HepG2 (cell line): ENCODE measurements around the gene SIK3. TPM values are rescaled to one million over a fixed set of nuclear protein-coding genes. Genes with fewer than 3 reads are reported as not detected.

Experiments
- ATAC-seq: fragments of 200-7000 bp; cut with Tn5 transposase; 3 replicates; pipeline ENCODE4 v1.9.1; 2020; ENCODE audit warnings: mild to moderate bottlenecking, moderate library complexity
- BruUV-seq: library from RNA; stranded (reverse); fragments of 400-500 nt; replicated peaks from 2 replicates; lab custom pipeline; 2021; lab: Mats Ljungman, UMichigan
- CTCF ChIA-PET: fragments of 300-600 bp; formaldehyde crosslinking; extraction: SDS; loops from one replicate; lab custom pipeline; 2021; ENCODE audit warnings: low total read pairs, inconsistent platforms, low intra/inter-chr PET ratio; lab: Yijun Ruan, JAX
- POLR2A ChIA-PET: fragments of 350-600 bp; sonication (Branson Sonifier 250); formaldehyde crosslinking; loops from one replicate; lab custom pipeline; 2020; ENCODE audit warnings: antibody characterized with exemption, inconsistent platforms; lab: Yijun Ruan, JAX
- DNase-seq: peaks from one replicate; pipeline ENCODE4 v3.0.0-alpha.2; 2015; ENCODE audit warnings: low spot score
- FAIRE-seq: peaks from 3 replicates; lab custom pipeline; 2011; peaks lifted over from hg19 to GRCh38; lab: Jason Lieb, UNC
- H2AFZ ChIP-seq: one replicate; pipeline ENCODE4 v1.6.1; 2011; ENCODE audit warnings: low read length, inconsistent platforms
- H3K27ac ChIP-seq: fragments of 300-600 bp; 3 replicates; pipeline ENCODE4 v1.8.0; 2011; ENCODE audit warnings: mixed run types, mild to moderate bottlenecking, mixed read lengths, low read length, inconsistent platforms; ENCODE audit not compliant: insufficient read depth; ENCODE audit errors: extremely low read length
- H3K27me3 ChIP-seq, 2 experiments: fragments of 200-600 bp in 1 of 2; 2 replicates in 1 of 2; 3 replicates in 1 of 2; pipeline versions ENCODE4 v1.6.0 to v1.8.0; 2011; ENCODE audit warnings: low read length in 2 of 2, mild to moderate bottlenecking in 2 of 2, moderate library complexity in 2 of 2, inconsistent platforms in 1 of 2; ENCODE audit not compliant: insufficient read depth in 2 of 2, control insufficient read depth in 1 of 2
- H3K36me3 ChIP-seq, 2 experiments: fragments of 200-600 bp in 1 of 2; replicated peaks in 1 of 2; 2 replicates in 1 of 2; 3 replicates in 1 of 2; pipeline versions ENCODE4 v1.5.1 to v1.8.0; 2011; ENCODE audit warnings: low read length in 2 of 2, inconsistent platforms in 1 of 2; ENCODE audit not compliant: insufficient read depth in 2 of 2, control insufficient read depth in 1 of 2
- H3K4me1 ChIP-seq: 2 replicates; pipeline ENCODE4 v1.5.1; 2012; ENCODE audit warnings: low read length, inconsistent platforms; ENCODE audit not compliant: insufficient read depth
- H3K4me2 ChIP-seq: 2 replicates; pipeline ENCODE4 v1.6.0; 2011; ENCODE audit warnings: low read depth, low read length, inconsistent platforms
- H3K4me3 ChIP-seq, 3 experiments: fragments of 200-600 bp in 1 of 3; sonication (generic), shearing (Covaris generic) in 1 of 3; replicated peaks in 1 of 3; 2 replicates each; pipeline ENCODE4 v1.5.1; 2011 to 2016; ENCODE audit warnings: low read length in 3 of 3, inconsistent platforms in 2 of 3, low read depth in 2 of 3, mild to moderate bottlenecking in 2 of 3, control low read depth in 1 of 3, mixed read lengths in 1 of 3; ENCODE audit not compliant: insufficient read depth in 1 of 3
- H3K79me2 ChIP-seq: one replicate; pipeline ENCODE4 v1.6.1; 2011; ENCODE audit warnings: low read length, inconsistent platforms; ENCODE audit not compliant: insufficient read depth
- H3K9ac ChIP-seq: 2 replicates; pipeline ENCODE4 v1.6.0; 2011; ENCODE audit warnings: mild to moderate bottlenecking, low read depth, low read length, inconsistent platforms; ENCODE audit not compliant: insufficient read depth
- H3K9me3 ChIP-seq: 2 replicates; pipeline ENCODE4 v1.5.1; 2012; ENCODE audit warnings: mild to moderate bottlenecking, low read length
- H4K20me1 ChIP-seq: 2 replicates; pipeline ENCODE4 v1.6.0; 2011; ENCODE audit warnings: inconsistent platforms, mild to moderate bottlenecking, low read length, moderate library complexity; ENCODE audit not compliant: insufficient read depth
- CERS6 ChIP-seq: sonication (generic); formaldehyde crosslinking; IDR thresholded peaks from 2 replicates; pipeline ENCODE4 v1.5.0; 2020; ENCODE audit warnings: missing genetic modification reagents
- E2F1 ChIP-seq: sonication (generic); formaldehyde crosslinking; IDR thresholded peaks from 2 replicates; pipeline ENCODE4 v1.5.0; 2020; ENCODE audit warnings: missing genetic modification reagents
- GFI1 ChIP-seq: sonication (generic); formaldehyde crosslinking; IDR thresholded peaks from 2 replicates; pipeline ENCODE4 v1.5.0; 2020; ENCODE audit warnings: missing genetic modification reagents, mild to moderate bottlenecking, borderline replicate concordance
- GLI4 ChIP-seq: sonication (generic); formaldehyde crosslinking; IDR thresholded peaks from 2 replicates; pipeline ENCODE4 v1.5.1; 2020; ENCODE audit warnings: missing genetic modification reagents, mild to moderate bottlenecking, moderate library complexity, borderline replicate concordance
- MTA1 ChIP-seq: sonication (generic); formaldehyde crosslinking; IDR thresholded peaks from 2 replicates; pipeline ENCODE4 v1.4.0; 2020; ENCODE audit warnings: missing genetic modification reagents, mild to moderate bottlenecking, borderline replicate concordance
- PPARG ChIP-seq: conservative IDR thresholded peaks from 2 replicates; pipeline ENCODE4 v1.6.1; 2016; ENCODE audit warnings: missing biosample characterization, missing genetic modification reagents
- PRMT3 ChIP-seq: sonication (generic); formaldehyde crosslinking; IDR thresholded peaks from 2 replicates; pipeline ENCODE4 v1.8.1; 2022; ENCODE audit warnings: low read depth, mild to moderate bottlenecking, moderate library complexity, missing genetic modification reagents, borderline replicate concordance
- SNAPC5 ChIP-seq: sonication (generic); formaldehyde crosslinking; IDR thresholded peaks from 2 replicates; pipeline ENCODE4 v1.8.1; 2023; ENCODE audit warnings: mild to moderate bottlenecking, missing genetic modification reagents, borderline replicate concordance
- TOE1 ChIP-seq: sonication (generic); formaldehyde crosslinking; IDR thresholded peaks from 2 replicates; pipeline ENCODE4 v1.4.0; 2020; ENCODE audit warnings: mild to moderate bottlenecking, missing genetic modification reagents
- ZFP90 ChIP-seq: sonication (generic); formaldehyde crosslinking; IDR thresholded peaks from 2 replicates; pipeline ENCODE4 v1.8.0; 2022; ENCODE audit warnings: missing genetic modification reagents, mild to moderate bottlenecking, inconsistent platforms, borderline replicate concordance
- ZNF337 ChIP-seq: sonication (generic); formaldehyde crosslinking; IDR thresholded peaks from 2 replicates; pipeline ENCODE4 v1.5.1; 2020; ENCODE audit warnings: missing genetic modification reagents, low read depth, mild to moderate bottlenecking, borderline replicate concordance
- WGBS: methylation state at CpG from one replicate; pipeline ENCODE4 v1.1.6; 2017; ENCODE audit warnings: low lambda C conversion rate; 5-methylcytosine and 5-hydroxymethylcytosine counted together
- in situ Hi-C: cut with HindIII; loops from 2 replicates; pipeline ENCODE4 v1.10.0; 2017; ENCODE audit warnings: low pct_unique_long_range_greater_than_20kb; ENCODE audit not compliant: extremely low pct_ligation_motif_present
- intact Hi-C: fragments of 100-400 bp; cut with micrococcal nuclease; formaldehyde crosslinking; loops from one replicate; pipeline ENCODE4 v1.10.0; 2022; ENCODE audit not compliant: unreplicated experiment
- polyA plus RNA-seq, 8 experiments: library from polyadenylated mRNA; depleted of rRNA in 3 of 8; stranded (reverse) in 7 of 8; unstranded in 1 of 8; fragments of >200 nt; fragmentation: Illumina TruSeq in 4 of 8; extraction: Trizol in 4 of 8; gene quantifications; 2 replicates each; pipeline versions ENCODE4 v1.2.1 to v1.2.3, GENCODE V29; 2011 to 2016; ENCODE audit warnings: low read depth in 4 of 8, missing spikeins in 1 of 8, mixed read lengths in 1 of 8; ENCODE audit not compliant: insufficient read depth in 1 of 8
- total RNA-seq, 5 experiments: library from RNA; depleted of rRNA; stranded (reverse); fragments of >200 nt; fragmentation: Illumina TruSeq; extraction: Trizol; gene quantifications; 2 replicates each; pipeline ENCODE4 v1.2.3, GENCODE V29; 2016; ENCODE audit warnings: low read depth in 1 of 5

Gene SIK3
- total and polyA plus RNA-seq, 2 of the 13 experiments (the other 11 are each of a cell fraction or from before 2014, with no cell fraction given) = 5.7 to 9.8 TPM

GRCh38 chr11:116935089-116935488 lies 163.1 kb downstream of the SIK3 start (continued):
- no peak for TF ChIP-seq GLI4

DNA sequence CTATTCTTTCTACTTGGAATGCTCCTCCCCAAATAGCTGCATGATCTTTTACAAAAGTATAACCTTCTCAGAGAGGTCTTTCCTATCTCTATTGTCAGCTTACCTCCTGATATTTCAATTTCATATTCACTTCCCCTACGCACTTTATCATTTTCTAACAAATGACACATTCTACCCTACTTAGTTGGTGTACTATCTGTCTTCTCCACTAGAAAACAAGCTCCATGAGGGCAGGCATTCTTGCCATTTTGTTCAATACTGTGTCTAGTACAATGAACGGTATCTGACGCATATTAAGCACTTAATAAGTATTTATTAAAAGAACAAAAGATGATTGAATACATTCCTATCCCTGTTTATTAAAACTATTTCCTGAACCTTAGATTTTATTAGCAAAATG lies 164.3 kb downstream of the SIK3 start:
- Histone ChIP-seq H3K79me2 (no peaks in the 10 kb centered on the region), H2AFZ (no peak overlapping the region), H3K9ac (no peak overlapping the region), H3K27me3 (no peaks in the 10 kb centered on the region), H3K27ac (no peak overlapping the region), H3K4me3 (no peak overlapping the region), H3K36me3 (0 out of 5 replicates have a peak, but pooled peaks cover 0 to 3% of the 10 kb centered on the region in 2 experiments), H3K9me3 (no peaks in the 10 kb centered on the region), H3K4me1 (peaks cover 40% of the 10 kb centered on the region), H3K4me2 (no peak overlapping the region), H4K20me1 (no peaks in the 10 kb centered on the region)
- no peak for DNase-seq
- ATAC-seq = no peak
- intact Hi-C loops (no loop called here), in situ Hi-C loops (no loop called here)
- no TSS peak for BruUV-seq
- TF ChIP-seq PPARG (CRISPR knock-in tag) (no peak), ZFP90 (CRISPR knock-in tag) (no peak), E2F1 (CRISPR knock-in tag) (no peak), SNAPC5 (no peak), GFI1 (CRISPR knock-in tag) (no peak), CERS6 (CRISPR knock-in tag) (no peak), ZNF337 (CRISPR knock-in tag) (no peak), TOE1 (CRISPR knock-in tag) (no peak), PRMT3 (CRISPR knock-in tag) (no peak), MTA1 (CRISPR knock-in tag) (no peak)
- CTCF ChIA-PET = no interaction called here
- FAIRE-seq = no peak
- 99% methylated on average over 3 of the region's 3 CpGs for WGBS
- POLR2A ChIA-PET = no interaction called here
